Keratinocyte (primary cell): ENCODE data around the gene TMOD1. TPM values are rescaled to one million over a fixed set of nuclear protein-coding genes. Genes with fewer than 3 reads are reported as not detected.

Experiments used
- DNase-seq: peaks from one replicate; pipeline ENCODE4 v3.0.0-alpha.2; 2011; ENCODE audit warnings: low read depth, missing footprints, low spot score
- FAIRE-seq: peaks from 2 replicates; lab custom pipeline; 2011; peaks lifted over from hg19 to GRCh38; lab: Jason Lieb, UNC
- H2AFZ ChIP-seq: 2 replicates; pipeline ENCODE4 v1.6.0; 2012; ENCODE audit warnings: low read length, control low read depth, inconsistent platforms; ENCODE audit not compliant: control insufficient read depth
- H3K27ac ChIP-seq: 2 replicates; pipeline ENCODE4 v1.5.1; 2011; ENCODE audit warnings: low read length; ENCODE audit not compliant: control insufficient read depth, insufficient read depth
- H3K27me3 ChIP-seq: 3 replicates; pipeline ENCODE4 v1.6.0; 2011; ENCODE audit warnings: low read length; ENCODE audit not compliant: control insufficient read depth, insufficient read depth; ENCODE audit errors: extremely low read depth
- H3K36me3 ChIP-seq, 2 experiments: 2 replicates in 1 of 2; 3 replicates in 1 of 2; pipeline ENCODE4 v1.5.1; 2011; ENCODE audit warnings: low read length in 2 of 2, mild to moderate bottlenecking in 1 of 2; ENCODE audit not compliant: control insufficient read depth in 2 of 2, insufficient read depth in 2 of 2; ENCODE audit errors: extremely low read depth in 1 of 2
- H3K4me1 ChIP-seq: 3 replicates; pipeline ENCODE4 v1.5.1; 2011; ENCODE audit warnings: low read length; ENCODE audit not compliant: control insufficient read depth, insufficient read depth; ENCODE audit errors: extremely low read depth
- H3K4me2 ChIP-seq: 3 replicates; pipeline ENCODE4 v1.6.0; 2011; ENCODE audit warnings: low read depth, low read length; ENCODE audit not compliant: control insufficient read depth, insufficient read depth; ENCODE audit errors: extremely low read depth
- H3K4me3 ChIP-seq, 3 experiments: fragments of 200-600 bp in 1 of 3; sonication (generic) in 1 of 3; 2 replicates in 2 of 3; 3 replicates in 1 of 3; pipeline ENCODE4 v1.5.1; 2011 to 2016; ENCODE audit warnings: low read length in 3 of 3, mild to moderate bottlenecking in 3 of 3, control low read depth in 2 of 3, inconsistent platforms in 1 of 3, low read depth in 1 of 3, mixed read lengths in 1 of 3, mixed run types in 1 of 3, moderate library complexity in 1 of 3; ENCODE audit not compliant: control insufficient read depth in 2 of 3, insufficient read depth in 2 of 3; ENCODE audit errors: extremely low read depth in 1 of 3
- H3K79me2 ChIP-seq: 2 replicates; pipeline ENCODE4 v1.6.0; 2012; ENCODE audit warnings: low read length; ENCODE audit not compliant: control insufficient read depth, insufficient read depth
- H3K9ac ChIP-seq: 3 replicates; pipeline ENCODE4 v1.6.0; 2011; ENCODE audit warnings: low read length; ENCODE audit not compliant: control insufficient read depth, insufficient read depth; ENCODE audit errors: extremely low read depth
- H3K9me1 ChIP-seq: 3 replicates; pipeline ENCODE4 v1.6.0; 2011; ENCODE audit warnings: low read length; ENCODE audit not compliant: control insufficient read depth, insufficient read depth; ENCODE audit errors: extremely low read depth
- H3K9me3 ChIP-seq: 2 replicates; pipeline ENCODE4 v1.5.1; 2012; ENCODE audit warnings: low read depth, low read length; ENCODE audit not compliant: control insufficient read depth
- H4K20me1 ChIP-seq: 3 replicates; pipeline ENCODE4 v1.6.0; 2011; ENCODE audit warnings: low read length; ENCODE audit not compliant: control insufficient read depth, insufficient read depth; ENCODE audit errors: extremely low read depth
- CTCF ChIP-seq, 3 experiments: IDR thresholded peaks in 1 of 3; conservative IDR thresholded peaks in 1 of 3; optimal IDR thresholded peaks in 1 of 3; 2 replicates in 2 of 3; 3 replicates in 1 of 3; pipeline versions ENCODE3 to v1.5.1; 2011; ENCODE audit warnings: low read length in 3 of 3, mild to moderate bottlenecking in 3 of 3, moderate library complexity in 2 of 3, control low read depth in 1 of 3, inconsistent platforms in 1 of 3; ENCODE audit not compliant: insufficient read depth in 2 of 3; ENCODE audit errors: extremely low read depth in 1 of 3
- EZH2 ChIP-seq: IDR thresholded peaks from one replicate; pipeline ENCODE4 v1.6.1; 2012; ENCODE audit warnings: inconsistent platforms, mild to moderate bottlenecking, low read length, moderate library complexity
- dilution Hi-C: fragments of 300-500 bp; cut with MboI; formaldehyde crosslinking; loops from one replicate; pipeline ENCODE4 v1.7.0; 2020; ENCODE audit warnings: low sequenced_read_pairs; ENCODE audit not compliant: extremely low pct_ligation_motif_present
- polyA plus RNA-seq, 5 experiments: library from polyadenylated mRNA; depleted of rRNA in 3 of 5; stranded (reverse) in 3 of 5; stranded (forward) in 1 of 5; unstranded in 1 of 5; fragments of >200 nt; gene quantifications; 1 replicate in 1 of 5; 2 replicates in 3 of 5; 3 replicates in 1 of 5; pipeline versions ENCODE4 v1.2.1 to v1.2.3, GENCODE V29; 2011 to 2012; ENCODE audit warnings: missing spikeins in 2 of 5, low read depth in 1 of 5, low replicate concordance in 1 of 5

Gene TMOD1
- polyA plus RNA-seq, 1 donor (not counting 4 experiments of a cell fraction or from before 2014, with no cell fraction given), result not detected

GRCh38 chr9:97629156-97629555, 127.7 kb downstream of the TMOD1 start:
- Histone ChIP-seq H3K79me2 (peaks cover 34% of the 10 kb centered on the region), H3K9me1 (peaks cover 2% of the 10 kb centered on the region), H3K4me2 (no peak overlapping the region), H3K9me3 (no peaks in the 10 kb centered on the region), H3K27me3 (no peaks in the 10 kb centered on the region), H2AFZ (no peak overlapping the region), H3K4me1 (peaks cover 8% of the 10 kb centered on the region), H3K36me3 (peaks cover 4% of the 10 kb centered on the region in 2 experiments), H3K9ac (no peak overlapping the region), H4K20me1 (peaks cover 3% of the 10 kb centered on the region), H3K4me3 (no peak overlapping the region), H3K27ac (no peak overlapping the region)
- no peak for TF ChIP-seq EZH2
- dilution Hi-C loops, result no loop called here
- FAIRE-seq, result no peak
- DNase-seq, result no peak

DNA sequence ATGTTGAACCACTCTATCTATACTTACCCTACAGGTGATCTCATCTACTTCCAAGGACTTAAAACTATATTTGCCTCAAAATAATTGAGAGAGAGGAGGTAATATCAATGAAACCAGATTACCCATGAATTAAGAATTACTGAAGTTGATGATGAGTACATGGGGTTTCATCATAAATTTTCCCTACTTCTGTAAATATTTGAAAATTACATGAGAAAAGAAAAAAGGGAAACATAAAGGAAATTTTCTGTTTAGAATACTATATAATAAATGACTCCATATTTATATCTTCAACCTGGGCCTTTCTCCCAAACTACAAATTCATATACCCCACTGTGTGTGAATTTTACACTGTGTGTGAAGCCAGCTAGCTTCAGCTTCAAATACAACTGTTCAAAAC, 129.1 kb downstream of the TMOD1 start:
- Histone ChIP-seq H3K27me3 (no peaks in the 10 kb centered on the region), H2AFZ (no peak overlapping the region), H3K79me2 (peaks cover 48% of the 10 kb centered on the region), H3K4me3 (no peak overlapping the region), H4K20me1 (peaks cover 3% of the 10 kb centered on the region), H3K4me2 (no peak overlapping the region), H3K36me3 (peaks cover 2% of the 10 kb centered on the region in 2 experiments), H3K4me1 (peaks cover 16% of the 10 kb centered on the region), H3K9me1 (peaks cover 2% of the 10 kb centered on the region), H3K9ac (no peak overlapping the region), H3K9me3 (no peaks in the 10 kb centered on the region), H3K27ac (no peak overlapping the region)
- FAIRE-seq (no peak), DNase-seq (no peak)
- TF ChIP-seq EZH2, result no peak
- no peak for TF ChIP-seq CTCF (optimal IDR thresholded peaks at IDR 0.05 in 1 of 3, IDR thresholded peaks at IDR 0.05 in 1 of 3, conservative IDR thresholded peaks at IDR 0.05 in 1 of 3; ENCODE audit: extremely low read depth in 1 of 3, insufficient read depth in 2 of 3, low read length in 3 of 3)
- dilution Hi-C loops, result no loop called here
